Choroid plexus epithelial cell (primary cell): ENCODE data around the gene NOP14.
"Not testable (repeated sequence)": the region's sequence is repeated elsewhere in the genome, so short reads cannot be mapped to it uniquely, and the experiment has no call there.

Experiments
- DNase-seq: peaks from one replicate; pipeline ENCODE4 v3.0.0-alpha.2; 2010; ENCODE audit warnings: low read depth
- H3K4me3 ChIP-seq: 2 replicates; pipeline ENCODE4 v1.5.1; 2011; ENCODE audit warnings: low read depth, mild to moderate bottlenecking, control low read depth, low read length, moderate library complexity
- TF ChIP-seq, protein P1 (sequence below): conservative IDR thresholded peaks from 2 replicates; pipeline ENCODE4 v1.5.1; 2011; ENCODE audit warnings: low read depth, mild to moderate bottlenecking, control low read depth, inconsistent platforms, low read length, moderate library complexity

The NOP14 gene

DNA sequence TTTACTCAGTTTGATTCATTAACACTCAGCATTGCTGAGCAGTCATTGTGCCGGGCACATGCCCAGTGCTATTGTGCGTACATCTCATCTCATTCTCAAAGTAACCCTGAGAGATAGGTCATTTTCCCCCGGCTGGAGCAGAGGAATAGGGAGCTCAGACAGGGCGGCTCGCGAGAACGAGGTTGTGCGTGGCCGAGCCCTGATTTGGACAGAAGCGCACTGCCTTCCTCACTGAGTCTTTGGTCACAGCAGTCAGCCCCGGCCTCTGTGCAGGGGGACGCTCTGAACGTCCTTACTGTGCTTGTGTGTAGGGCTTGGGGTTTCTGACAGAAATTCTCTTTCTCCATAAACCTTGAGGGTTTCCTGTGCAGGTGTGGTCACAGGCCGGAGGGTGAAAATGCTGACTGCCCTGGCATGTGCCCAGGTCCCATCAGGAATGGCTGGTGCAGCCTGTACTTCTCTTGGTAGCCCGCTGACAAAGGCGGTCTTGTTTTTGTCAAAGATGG is 39.5 kb downstream of the NOP14 start:
- no peak for DNase-seq
- no peak overlapping the region for H3K4me3 ChIP-seq
- TF ChIP-seq, protein P1, sequence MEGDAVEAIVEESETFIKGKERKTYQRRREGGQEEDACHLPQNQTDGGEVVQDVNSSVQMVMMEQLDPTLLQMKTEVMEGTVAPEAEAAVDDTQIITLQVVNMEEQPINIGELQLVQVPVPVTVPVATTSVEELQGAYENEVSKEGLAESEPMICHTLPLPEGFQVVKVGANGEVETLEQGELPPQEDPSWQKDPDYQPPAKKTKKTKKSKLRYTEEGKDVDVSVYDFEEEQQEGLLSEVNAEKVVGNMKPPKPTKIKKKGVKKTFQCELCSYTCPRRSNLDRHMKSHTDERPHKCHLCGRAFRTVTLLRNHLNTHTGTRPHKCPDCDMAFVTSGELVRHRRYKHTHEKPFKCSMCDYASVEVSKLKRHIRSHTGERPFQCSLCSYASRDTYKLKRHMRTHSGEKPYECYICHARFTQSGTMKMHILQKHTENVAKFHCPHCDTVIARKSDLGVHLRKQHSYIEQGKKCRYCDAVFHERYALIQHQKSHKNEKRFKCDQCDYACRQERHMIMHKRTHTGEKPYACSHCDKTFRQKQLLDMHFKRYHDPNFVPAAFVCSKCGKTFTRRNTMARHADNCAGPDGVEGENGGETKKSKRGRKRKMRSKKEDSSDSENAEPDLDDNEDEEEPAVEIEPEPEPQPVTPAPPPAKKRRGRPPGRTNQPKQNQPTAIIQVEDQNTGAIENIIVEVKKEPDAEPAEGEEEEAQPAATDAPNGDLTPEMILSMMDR: no peak

DNA sequence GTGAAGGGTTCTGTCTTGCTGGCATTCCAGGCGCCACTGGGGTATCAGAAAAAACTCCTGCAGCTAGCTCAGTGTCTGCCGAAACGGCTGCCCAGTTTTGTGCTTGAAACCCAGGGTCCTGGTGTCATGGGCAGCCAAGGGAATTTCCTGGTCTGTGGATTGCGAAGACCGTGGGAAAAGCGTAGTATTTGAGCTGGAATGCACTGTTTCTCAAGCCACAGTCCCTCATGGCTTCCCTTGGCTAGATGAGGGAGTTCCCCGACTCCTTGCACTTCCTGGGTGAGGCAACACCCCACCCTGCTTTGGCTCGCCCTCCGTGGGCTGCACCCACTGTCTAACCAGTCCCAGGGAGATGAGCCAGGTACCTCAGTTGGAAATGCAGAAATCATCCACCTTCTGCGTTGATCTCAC is 40.1 kb downstream of the NOP14 start:
- DNase-seq: peak; percentile 93
- H3K4me3 ChIP-seq: no peak overlapping the region
- TF ChIP-seq, protein P1: no peak

DNA sequence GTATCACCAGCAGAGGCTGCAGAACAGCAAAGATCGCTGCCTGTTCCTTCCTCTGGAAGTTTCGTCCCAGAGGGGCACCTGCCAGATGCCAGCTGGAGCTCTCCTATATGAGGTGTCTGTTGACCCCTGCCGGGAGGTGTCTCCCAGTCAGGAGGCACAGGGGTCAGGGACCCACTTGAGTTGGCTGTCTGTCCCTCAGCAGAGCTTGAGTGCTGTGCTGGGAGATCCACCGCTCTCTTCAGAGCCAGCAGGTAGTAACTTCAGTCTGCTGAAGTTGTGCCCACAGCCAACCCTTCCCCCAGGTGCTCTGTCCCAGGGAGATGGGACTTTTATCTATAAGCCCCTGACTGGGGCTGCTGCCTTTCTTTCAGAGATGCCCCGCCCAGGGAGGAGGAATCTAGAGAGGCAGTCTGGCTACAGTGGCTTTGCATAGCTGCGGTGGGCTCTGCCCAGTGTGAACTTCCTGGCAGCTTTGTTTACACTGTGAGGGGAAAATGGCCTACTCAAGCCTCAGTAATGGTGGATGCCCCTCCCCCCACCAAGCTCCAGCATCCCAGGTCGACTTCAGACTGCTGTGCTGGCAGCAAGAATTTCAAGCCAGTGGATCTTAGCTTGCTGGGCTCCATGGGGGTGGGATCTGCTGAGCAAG is 40.6 kb downstream of the NOP14 start:
- peak; percentile 81 for DNase-seq
- H3K4me3 ChIP-seq: not testable (repeated sequence)

DNA sequence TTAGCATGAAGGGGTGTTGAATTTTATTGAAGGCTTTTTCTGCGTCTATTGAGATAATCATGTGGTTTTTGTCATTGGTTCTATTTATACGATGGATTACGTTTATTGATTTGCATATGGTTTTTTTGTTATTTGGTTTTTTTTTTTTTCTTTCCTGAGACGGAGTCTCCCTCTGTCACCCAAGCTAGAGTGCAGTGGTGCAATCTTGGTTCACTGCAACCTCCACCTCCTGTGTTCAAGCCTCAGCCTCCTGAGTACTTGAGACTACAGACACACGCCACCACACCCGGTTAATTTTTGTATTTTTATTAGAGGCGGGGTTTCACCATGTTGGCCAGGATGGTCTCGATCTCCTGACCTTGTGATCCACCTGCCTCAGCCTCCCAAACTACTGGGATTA is 44.5 kb downstream of the NOP14 start:
- not testable (repeated sequence) for DNase-seq, H3K4me3 ChIP-seq

DNA sequence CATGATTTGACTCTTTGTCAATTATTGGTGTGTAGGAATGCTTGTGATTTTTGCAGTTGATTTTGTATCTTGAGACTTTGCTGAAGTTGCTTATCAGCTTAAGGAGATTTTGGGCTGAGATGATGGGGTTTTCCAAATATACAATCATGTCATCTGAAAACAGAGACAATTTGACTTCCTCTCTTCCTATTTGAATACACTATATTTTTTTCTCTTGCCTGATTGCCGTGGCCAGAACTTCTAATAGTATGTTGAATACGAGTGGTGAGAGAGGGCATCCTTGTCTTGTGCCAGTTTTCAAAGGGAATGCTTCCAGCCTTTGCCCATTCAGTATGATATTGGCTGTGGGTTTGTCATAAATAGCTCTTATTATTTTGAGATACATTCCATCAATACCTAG is 44.9 kb downstream of the NOP14 start:
- not testable (repeated sequence) for H3K4me3 ChIP-seq, DNase-seq

DNA sequence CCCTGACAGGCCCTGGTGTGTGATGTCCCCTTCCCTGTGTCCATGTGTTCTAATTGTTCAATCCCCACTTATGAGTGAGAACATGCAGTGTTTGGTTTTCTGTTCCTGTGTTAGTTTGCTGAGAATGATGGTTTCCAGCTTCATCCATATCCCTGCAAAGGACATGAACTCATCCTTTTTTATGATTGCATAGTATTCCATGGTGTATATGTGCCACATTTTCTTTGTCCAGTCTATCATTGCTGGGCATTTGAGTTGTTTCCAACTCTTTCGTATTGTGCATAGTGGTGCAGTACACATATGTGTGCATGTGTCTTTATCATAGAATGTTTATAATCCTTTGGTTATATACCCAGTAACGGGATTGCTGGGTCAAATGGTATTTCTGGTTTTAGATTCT is 46.5 kb downstream of the NOP14 start:
- not testable (repeated sequence) for H3K4me3 ChIP-seq, DNase-seq

DNA sequence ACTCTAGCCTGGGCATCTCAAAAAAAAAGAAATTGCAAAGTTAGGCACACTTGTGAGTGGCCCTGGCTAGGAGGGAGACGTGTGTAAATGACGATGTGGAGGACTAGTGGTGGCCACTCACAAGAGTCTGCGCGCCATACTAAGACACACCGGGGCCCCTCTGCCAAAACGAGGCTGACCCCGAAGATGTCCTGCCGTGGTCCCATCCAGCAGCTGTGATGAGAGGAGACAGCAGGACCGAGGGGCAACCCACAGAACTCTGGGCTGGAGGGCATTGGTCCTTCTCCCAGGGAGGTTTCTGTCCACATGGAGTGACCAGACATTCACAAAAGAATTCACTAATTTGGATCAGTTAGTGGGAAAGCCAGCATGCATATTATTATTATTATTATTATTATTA is 47.4 kb downstream of the NOP14 start:
- no peak overlapping the region for H3K4me3 ChIP-seq
- TF ChIP-seq, protein P1: no peak
- DNase-seq: no peak

DNA sequence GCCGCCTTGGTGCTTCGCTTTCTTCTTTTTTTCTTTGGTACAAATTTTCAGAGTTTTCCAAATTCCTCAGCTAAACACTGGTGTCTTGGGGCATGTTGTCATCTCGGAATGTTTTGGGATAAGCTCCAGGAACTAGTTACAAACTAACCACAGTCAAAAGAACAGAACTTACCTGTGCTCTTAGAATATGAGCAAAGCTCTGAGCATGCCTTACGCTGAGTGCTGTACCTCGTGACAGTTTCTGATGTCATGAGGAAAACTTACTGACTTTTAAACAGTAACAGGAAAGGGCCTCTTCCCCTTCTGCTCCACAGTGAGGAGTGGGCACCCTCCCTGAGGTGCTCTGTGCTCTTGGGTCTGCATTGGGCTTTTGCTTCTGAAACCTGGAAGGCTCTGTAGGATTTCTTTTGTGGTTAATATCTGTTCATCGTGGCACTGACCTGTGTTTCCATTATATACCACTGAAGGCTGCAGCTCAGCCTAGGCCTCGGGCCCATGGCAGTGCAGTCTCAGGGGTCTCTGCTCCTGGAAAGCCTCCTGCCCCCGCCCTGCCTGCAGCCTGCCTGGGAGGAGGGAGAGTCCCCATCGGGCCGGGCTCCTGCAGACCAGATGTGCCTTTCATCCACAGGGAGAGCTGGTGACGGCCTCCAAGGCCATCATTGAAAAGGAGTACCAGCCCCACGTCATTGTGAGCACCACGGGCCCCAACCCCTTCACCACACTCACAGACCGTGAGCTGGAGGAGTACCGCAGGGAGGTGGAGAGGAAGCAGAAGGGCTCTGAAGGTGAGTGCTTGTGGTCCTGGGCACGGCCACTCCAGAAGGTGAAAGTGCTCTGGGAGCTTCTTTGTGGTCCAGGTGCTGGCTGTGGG is 48.7 kb downstream of the NOP14 start:
- H3K4me3 ChIP-seq: no peak overlapping the region
- no peak for DNase-seq
- TF ChIP-seq, protein P1: no peak

DNA sequence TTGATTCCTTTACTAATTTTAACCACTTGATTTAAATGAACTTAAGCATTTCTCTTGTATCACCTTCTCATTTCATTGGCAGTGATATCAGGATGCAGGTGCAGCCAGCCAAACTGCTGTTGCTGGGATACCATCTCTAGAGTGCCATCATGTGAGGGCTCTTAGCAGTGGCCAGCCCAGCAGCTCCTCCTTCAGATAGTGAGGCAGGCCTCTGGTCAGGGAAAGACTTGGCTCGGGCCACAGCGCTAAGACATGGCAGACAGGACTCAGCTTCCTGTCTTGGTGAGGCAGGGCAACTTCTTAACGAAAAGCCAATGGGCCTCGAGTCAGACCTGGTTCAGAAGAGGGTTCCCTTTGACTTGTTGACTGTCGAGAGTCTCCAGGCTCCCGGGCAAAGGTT is 50.0 kb downstream of the NOP14 start:
- TF ChIP-seq, protein P1: no peak
- no peak overlapping the region for H3K4me3 ChIP-seq
- no peak for DNase-seq
